ENCODE data around the gene MLH3. TPM values are rescaled to one million over a fixed set of nuclear protein-coding genes. Genes with fewer than 3 reads are reported as not detected.

Gene MLH3
- total and polyA plus RNA-seq, 2 donors (not counting 3 experiments of a cell fraction or from before 2014, with no cell fraction given) = 4.8 to 16.5 TPM

- no peaks in the 10 kb centered on the region for H3K27me3 ChIP-seq (ENCODE audit: control insufficient read depth in 2 of 2, insufficient read depth in 2 of 2, low read length in 2 of 2)
- BruUV-seq (replicated peaks) = no TSS peak
- H4K20me1 ChIP-seq (replicated peaks; ENCODE audit: control insufficient read depth, extremely low read depth, insufficient read depth, low read length) = no peaks in the 10 kb centered on the region
- ChIA-PET CTCF (interaction anchor here (1.1 kb wide), 1 partner anchor 26 kb away, joined by 3 read pairs; no protein-coding TSS in a partner anchor), POLR2A (no interaction called here)
- no peaks in the 10 kb centered on the region for H3K9me3 ChIP-seq (replicated peaks; ENCODE audit: control insufficient read depth, insufficient read depth, low read length)
- no peak overlapping the region for H3K27ac ChIP-seq (ENCODE audit: insufficient read depth, low read depth, low read length)
- DNase-seq (ENCODE audit: low read depth, low spot score) = no peak
- H3K4me3 ChIP-seq (replicated peaks in 1 of 3; ENCODE audit: insufficient read depth in 1 of 3, low read depth in 1 of 3, low read length in 3 of 3) = no peak overlapping the region
- no peak overlapping the region for H3K9ac ChIP-seq (replicated peaks; ENCODE audit: extremely low read depth, insufficient read depth, low read length)
- no peaks in the 10 kb centered on the region for H3K9me1 ChIP-seq (replicated peaks; ENCODE audit: control insufficient read depth, extremely low read depth, insufficient read depth, low read length)
- H3K4me1 ChIP-seq (ENCODE audit: control insufficient read depth, extremely low read depth, insufficient read depth, low read length) = peaks cover 12% of the 10 kb centered on the region
- dilution Hi-C loops (cut with MboI; ENCODE audit: extremely low pct_ligation_motif_present, low sequenced_read_pairs) (no loop called here), intact Hi-C loops (cut with micrococcal nuclease) (no loop called here)
- TF ChIP-seq EZH2 (IDR thresholded peaks at IDR 0.05; ENCODE audit: borderline replicate concordance, low read depth, low read length, severe bottlenecking) (no peak), GATA2 (IDR thresholded peaks at IDR 0.05; ENCODE audit: insufficient read depth, insufficient read length, low read depth, low read length) (no peak), MYC (IDR thresholded peaks at IDR 0.05; ENCODE audit: low read depth, low read length) (no peak), POLR2AphosphoS5 (IDR thresholded peaks at IDR 0.05; ENCODE audit: insufficient read depth, low read depth, low read length) (no peak), JUN (IDR thresholded peaks at IDR 0.05; ENCODE audit: borderline replicate concordance, insufficient read depth, insufficient read length, low read depth) (no peak), POLR2A (IDR thresholded peaks at IDR 0.05; ENCODE audit: low read depth, low read length) (no peak), CTCF (IDR thresholded peaks at IDR 0.05; ENCODE audit: extremely low read depth in 1 of 2, insufficient read depth in 1 of 2, low read depth in 1 of 2, low read length in 2 of 2) (no peak), MAX (IDR thresholded peaks at IDR 0.05; ENCODE audit: insufficient read depth, insufficient read length) (no peak), FOS (IDR thresholded peaks at IDR 0.05; ENCODE audit: borderline replicate concordance, insufficient read depth, low read length) (no peak)
- no peak overlapping the region for H3K4me2 ChIP-seq (ENCODE audit: insufficient read depth, low read length)
- H2AFZ ChIP-seq (ENCODE audit: low read depth, low read length) = no peak overlapping the region
- H3K36me3 ChIP-seq (ENCODE audit: control insufficient read depth in 2 of 2, extremely low read depth in 1 of 2, insufficient read depth in 2 of 2, low read length in 2 of 2) = peaks cover 0 to 6% of the 10 kb centered on the region in 2 experiments
- no peak for FAIRE-seq
- no peaks in the 10 kb centered on the region for H3K79me2 ChIP-seq (ENCODE audit: control insufficient read depth, insufficient read depth, low read length)
Measured at GRCh38 chr14:75030147-75030546, 21.1 kb downstream of the MLH3 start.

Measured in endothelial cell of umbilical vein (primary cell).